CD4-positive, alpha-beta T cell treated with Interleukin-17A for 1 hour (primary cell): Measurements from ENCODE around the gene PNPLA5.

Experiments used
- DNase-seq: peaks from one replicate; pipeline ENCODE4 v3.0.0-alpha.2; 2020

PNPLA5 gene

DNA sequence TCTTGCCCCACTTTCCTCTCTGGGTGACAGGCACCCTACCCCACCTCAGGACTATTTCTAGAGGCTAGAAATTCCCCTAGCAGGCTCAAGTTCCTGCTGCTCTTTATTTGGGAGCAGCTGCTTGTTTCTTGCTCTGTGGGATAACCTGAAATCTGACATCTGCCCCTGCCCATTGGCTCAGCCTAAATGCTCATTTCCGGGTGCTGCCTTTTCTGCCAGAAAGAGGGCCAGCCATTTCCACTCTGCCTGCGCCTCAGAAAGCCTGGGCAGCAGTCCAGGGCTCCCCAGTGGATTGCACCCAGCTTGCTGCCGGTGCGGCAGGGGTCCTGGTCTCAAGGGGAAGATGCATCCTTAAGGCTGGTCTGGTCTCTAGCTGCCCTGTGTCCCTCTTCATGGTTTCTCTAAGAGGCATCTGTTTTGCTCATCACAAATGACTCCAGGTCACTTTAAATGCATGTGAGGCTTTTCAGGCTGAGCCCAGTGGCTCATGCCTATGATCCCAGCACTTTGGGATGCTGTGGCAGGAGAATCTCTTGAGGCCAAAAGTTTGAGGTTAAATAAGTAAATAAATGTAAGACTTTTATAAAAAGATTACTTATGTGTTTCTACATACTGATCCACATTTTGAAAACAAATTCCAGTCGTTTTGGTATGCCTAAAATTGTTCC is 10.3 kb upstream of the PNPLA5 start:
- DNase-seq: no peak

DNA sequence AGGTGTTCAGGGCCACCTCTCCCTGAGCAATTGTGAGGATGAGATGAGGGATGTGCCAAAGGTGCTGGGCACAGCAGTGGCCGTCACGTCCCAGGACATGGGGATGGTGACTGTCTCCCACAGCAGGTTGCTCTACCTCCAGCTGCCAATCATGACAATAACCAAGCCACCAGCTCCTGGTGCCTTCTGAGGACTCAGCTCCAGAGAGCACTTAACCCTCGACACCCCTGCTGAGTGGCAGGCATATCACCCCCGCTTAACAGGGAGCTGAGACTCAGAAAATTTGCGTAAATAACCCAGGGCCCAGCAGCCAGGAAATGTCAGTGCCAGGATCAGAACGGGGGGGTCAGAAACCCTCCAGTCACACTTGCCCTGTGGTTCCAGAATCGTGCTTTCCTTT is 8.4 kb upstream of the PNPLA5 start:
- DNase-seq: no peak

DNA sequence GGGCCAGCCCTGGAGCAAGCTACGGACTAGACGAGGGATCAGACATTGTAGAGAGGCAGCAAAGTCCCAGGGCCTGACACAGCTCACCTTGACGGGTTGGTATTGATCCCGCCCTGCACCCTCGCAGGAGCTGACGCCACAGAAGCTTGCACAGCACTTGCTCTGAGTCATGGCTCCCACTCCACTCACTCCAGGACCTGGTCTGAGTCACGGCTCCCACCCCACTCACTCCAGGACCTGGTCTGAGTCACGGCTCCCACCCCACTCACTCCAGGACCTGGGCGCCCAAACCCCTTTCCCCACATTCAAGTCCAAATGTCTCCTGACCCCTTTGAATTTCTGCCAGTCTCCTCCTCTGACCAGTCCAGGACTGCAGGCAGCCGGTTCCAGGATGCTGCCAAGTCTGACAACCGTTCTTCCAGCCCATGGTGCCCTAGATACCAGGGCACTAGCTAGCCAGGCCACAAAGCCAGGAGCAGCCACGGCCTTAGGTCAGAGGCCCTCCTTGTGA is 6.0 kb upstream of the PNPLA5 start:
- no peak for DNase-seq

DNA sequence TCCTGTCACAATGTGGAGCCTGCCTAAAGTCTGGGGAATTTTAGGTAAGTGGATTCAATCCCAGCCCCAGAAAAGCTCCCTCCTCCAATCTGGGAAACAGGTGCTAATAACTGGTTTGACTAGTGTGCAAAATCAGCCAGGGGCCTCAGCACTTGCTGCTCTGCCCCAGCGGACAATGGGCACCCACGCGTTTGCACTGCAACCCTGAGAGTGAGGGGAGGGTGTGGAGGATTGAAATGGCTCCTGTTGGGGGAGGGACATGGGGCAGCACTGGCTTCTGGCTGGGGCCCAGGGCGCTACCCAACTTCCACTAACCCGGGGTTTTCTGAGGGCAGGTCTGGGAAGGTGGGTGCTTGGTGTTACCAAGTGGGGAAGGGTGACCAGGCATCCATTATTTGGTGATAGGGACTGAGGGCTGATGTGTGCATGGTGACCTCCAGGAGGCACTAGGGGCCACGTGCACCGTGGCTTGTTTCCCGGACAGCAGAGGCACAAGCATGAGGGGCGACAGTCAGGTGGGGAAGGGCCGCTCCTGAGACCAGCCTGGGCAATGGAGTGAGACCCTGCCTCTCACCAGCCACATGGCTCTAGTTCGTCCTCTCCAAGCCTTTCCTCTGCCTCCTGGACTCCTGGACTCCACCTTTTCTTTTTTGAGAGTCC is 4.3 kb upstream of the PNPLA5 start:
- no peak for DNase-seq

GRCh38 chr22:43894122-43894521 is 2.3 kb upstream of the PNPLA5 start:
- no peak for DNase-seq

GRCh38 chr22:43893266-43893665 is 1.5 kb upstream of the PNPLA5 start:
- DNase-seq: no peak

DNA sequence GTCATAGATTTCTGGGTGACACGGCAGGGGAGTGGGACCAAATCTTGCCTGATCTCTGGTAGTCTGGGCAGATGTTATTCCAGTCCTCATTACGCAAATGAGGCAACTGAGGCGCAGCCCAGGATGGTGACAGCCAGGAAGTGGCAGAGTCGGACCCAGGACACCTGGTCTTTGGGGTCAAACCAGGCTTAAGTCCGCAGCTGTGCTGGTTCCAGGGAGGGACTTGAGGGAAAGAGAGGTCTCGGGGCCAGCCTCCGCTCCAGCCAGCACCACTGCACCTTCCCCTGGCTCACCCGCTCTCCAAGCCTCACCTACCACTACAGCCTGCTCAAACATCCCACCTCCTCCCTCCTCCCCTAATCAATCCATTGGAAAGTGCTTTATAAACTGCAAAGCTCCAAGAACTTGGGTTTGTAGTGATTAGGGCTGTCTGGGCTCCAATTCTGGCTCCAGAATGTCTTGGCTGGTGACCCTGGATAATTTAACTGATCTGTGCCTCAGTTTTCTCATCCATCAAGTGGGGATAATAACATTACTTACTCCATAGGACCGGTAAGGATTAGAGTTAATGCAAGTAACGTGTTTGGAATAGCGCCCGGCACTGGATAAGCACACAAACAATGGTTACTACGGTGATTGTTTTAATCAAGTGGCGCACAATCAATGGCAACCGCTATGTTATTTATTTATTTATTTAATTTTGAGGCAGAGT is 526 bp upstream of the PNPLA5 start:
- DNase-seq: no peak

GRCh38 chr22:43890901-43891331 is 897 bp downstream of the PNPLA5 start:
- no peak for DNase-seq

GRCh38 chr22:43889860-43890253 is 2.0 kb downstream of the PNPLA5 start:
- DNase-seq: no peak

GRCh38 chr22:43889201-43889859 is 2.5 kb downstream of the PNPLA5 start:
- no peak for DNase-seq

GRCh38 chr22:43888740-43889139 is 3.1 kb downstream of the PNPLA5 start:
- DNase-seq: no peak

GRCh38 chr22:43887391-43887790 is 4.4 kb downstream of the PNPLA5 start:
- no peak for DNase-seq

- DNase-seq: no peak
These were observed 5.6 kb downstream of the PNPLA5 start for GRCh38 chr22:43886231-43886630.

GRCh38 chr22:43885786-43886185 is 6.0 kb downstream of the PNPLA5 start:
- DNase-seq: no peak

GRCh38 chr22:43885319-43885671 is 6.5 kb downstream of the PNPLA5 start:
- no peak for DNase-seq

DNA sequence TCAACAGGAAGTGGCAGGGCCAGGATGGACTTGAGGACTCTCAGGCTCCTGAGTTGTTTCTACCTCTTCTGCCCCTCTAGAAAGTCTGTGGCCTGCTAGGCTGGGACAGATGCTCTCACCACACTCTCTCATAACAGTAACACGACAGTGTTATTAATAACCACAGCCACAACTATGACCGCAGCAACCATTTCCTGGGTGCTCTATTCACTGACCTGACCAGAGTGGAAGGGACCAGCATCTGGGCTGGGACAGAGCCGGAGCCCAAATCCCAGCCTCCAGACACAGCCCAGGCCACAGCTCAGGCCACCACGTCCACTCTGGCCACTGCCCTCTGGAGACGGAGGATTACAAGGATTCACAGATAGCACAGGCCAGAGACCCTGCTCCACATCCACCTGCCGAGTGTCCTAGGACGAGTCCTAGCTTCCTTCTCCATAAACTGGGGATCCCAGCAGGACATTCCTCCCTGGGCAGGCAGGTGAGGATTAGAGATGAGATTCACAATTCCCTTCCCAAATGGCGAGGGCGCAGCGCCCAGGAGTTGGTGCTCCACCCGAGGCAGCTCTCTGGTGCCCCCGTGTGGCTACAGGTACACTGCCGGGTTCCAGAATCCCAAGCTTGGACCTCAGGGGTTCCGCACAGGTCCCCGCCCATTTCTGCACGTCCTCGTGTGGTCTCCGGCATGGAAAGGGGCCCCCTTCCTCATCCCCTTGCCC is 7.1 kb downstream of the PNPLA5 start:
- DNase-seq: peak; percentile 32

GRCh38 chr22:43883719-43884415 is 7.9 kb downstream of the PNPLA5 start:
- no peak for DNase-seq

DNA sequence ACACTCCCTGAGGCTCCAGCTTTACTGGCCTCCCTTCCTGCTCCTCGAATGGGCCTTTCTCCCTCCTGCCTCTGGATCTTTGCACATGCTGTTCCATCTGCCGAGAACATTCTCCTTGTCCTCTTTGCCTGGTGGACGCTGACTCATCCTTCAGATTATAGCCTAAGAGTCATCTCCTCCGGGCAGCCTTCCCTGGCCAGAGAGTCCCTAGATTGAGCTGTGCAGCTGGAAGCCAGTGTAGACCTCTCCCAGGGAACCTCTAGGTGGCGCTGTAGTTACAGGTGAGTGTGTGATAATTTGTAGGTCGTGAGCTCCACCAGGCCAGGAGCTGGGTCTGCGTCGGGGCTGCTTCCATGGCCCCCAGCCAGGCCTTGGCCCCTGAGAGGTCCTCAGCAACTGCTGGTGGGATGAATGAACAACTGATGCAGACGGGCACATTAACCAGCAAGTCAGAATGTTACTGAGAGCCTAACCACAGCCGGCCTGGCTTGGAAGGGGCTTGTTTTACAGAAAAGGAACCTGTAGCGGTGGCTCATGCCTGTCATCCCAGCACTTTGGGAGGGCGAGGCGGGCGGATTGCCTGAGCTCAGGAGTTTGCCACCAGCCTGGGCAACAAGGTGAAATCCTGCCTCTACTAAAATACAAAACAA is 8.7 kb downstream of the PNPLA5 start:
- DNase-seq: peak; percentile 52

GRCh38 chr22:43882122-43882767 is 9.6 kb downstream of the PNPLA5 start:
- no peak for DNase-seq

- no peak for DNase-seq
These were observed 10.4 kb downstream of the PNPLA5 start for GRCh38 chr22:43881091-43882061.
